Gastrocnemius medialis (tissue), 4 donors: Measurements from ENCODE around the gene NCSTN. TPM values are rescaled to one million over a fixed set of nuclear protein-coding genes. Genes with fewer than 3 reads are reported as not detected.

Source experiments
- ATAC-seq, 2 donors: fragments of 150-250 bp; one replicate each; pipeline ENCODE4 v1.9.1; 2016
- DNase-seq, 2 donors: peaks; one replicate each; pipeline ENCODE4 v3.0.0-alpha.2; 2019
- H3K27ac ChIP-seq, 4 donors: fragments of 200-600 bp; sonication (generic); 1 replicate in 1 of 4; 2 replicates in 3 of 4; pipeline ENCODE4 v1.5.1; 2016 to 2018; ENCODE audit warnings: mild to moderate bottlenecking in 2 of 4, moderate library complexity in 1 of 4
- H3K27me3 ChIP-seq, 3 donors: fragments of 200-600 bp; sonication (generic) in 2 of 3; 1 replicate in 1 of 3; 2 replicates in 2 of 3; pipeline versions ENCODE4 v1.5.1 to v1.6.0; 2016 to 2019; ENCODE audit warnings: mild to moderate bottlenecking in 1 of 3, moderate library complexity in 1 of 3
- H3K36me3 ChIP-seq, 2 donors: fragments of 200-600 bp; sonication (generic) in 1 of 2; one replicate each; pipeline ENCODE4 v1.5.1; 2017 to 2018
- H3K4me1 ChIP-seq, 2 donors: fragments of 200-600 bp; sonication (generic) in 1 of 2; one replicate each; pipeline ENCODE4 v1.5.1; 2016 to 2017; ENCODE audit warnings: mild to moderate bottlenecking in 2 of 2
- H3K4me3 ChIP-seq, 4 donors: fragments of 200-600 bp; sonication (generic) in 3 of 4; 1 replicate in 1 of 4; 2 replicates in 3 of 4; pipeline ENCODE4 v1.5.1; 2016 to 2019; ENCODE audit warnings: mild to moderate bottlenecking in 2 of 4
- H3K9me3 ChIP-seq, 3 donors: fragments of 200-600 bp; sonication (generic) in 2 of 3; 1 replicate in 1 of 3; 2 replicates in 2 of 3; pipeline ENCODE4 v1.5.1; 2016 to 2019
- POLR2A ChIP-seq, 2 donors: fragments of 450-650 bp; IDR thresholded peaks; one replicate each; pipeline ENCODE4 v1.6.1; 2017; ENCODE audit warnings: antibody characterized with exemption in 2 of 2, mild to moderate bottlenecking in 2 of 2, moderate library complexity in 2 of 2
- in situ Hi-C, 4 donors: fragments of 200-750 bp; cut with MboI; loops; one replicate each; pipeline versions ENCODE4 v1.15.0 to v1.8.0; 2017; ENCODE audit warnings: low sequenced_read_pairs in 4 of 4
- intact Hi-C: fragments of 100-400 bp; cut with DNase I; formaldehyde crosslinking; loops from one replicate; pipeline ENCODE4 v1.15.1; 2023; ENCODE audit warnings: low total_unique reads
- total RNA-seq, 4 donors: library from RNA; depleted of rRNA; stranded (reverse); fragments of >200 nt; gene quantifications; one replicate each; pipeline versions ENCODE4 v1.1.0 to v1.2.3, GENCODE V29; 2016
- TF ChIP-seq, protein P1 (sequence below), 5 experiments: fragments of 450-650 bp in 3 of 5; fragments of 200-600 bp in 2 of 5; sonication (generic) in 2 of 5; IDR thresholded peaks in 4 of 5; conservative IDR thresholded peaks in 1 of 5; 1 replicate in 4 of 5; 2 replicates in 1 of 5; pipeline ENCODE4 v1.5.1; 2016 to 2019; ENCODE audit warnings: antibody characterized with exemption in 5 of 5, mild to moderate bottlenecking in 3 of 5, moderate library complexity in 3 of 5

NCSTN gene
- total RNA-seq, 4 donors from 2014 or later: 29.2 to 59.3 (median 33.2) TPM

DNA sequence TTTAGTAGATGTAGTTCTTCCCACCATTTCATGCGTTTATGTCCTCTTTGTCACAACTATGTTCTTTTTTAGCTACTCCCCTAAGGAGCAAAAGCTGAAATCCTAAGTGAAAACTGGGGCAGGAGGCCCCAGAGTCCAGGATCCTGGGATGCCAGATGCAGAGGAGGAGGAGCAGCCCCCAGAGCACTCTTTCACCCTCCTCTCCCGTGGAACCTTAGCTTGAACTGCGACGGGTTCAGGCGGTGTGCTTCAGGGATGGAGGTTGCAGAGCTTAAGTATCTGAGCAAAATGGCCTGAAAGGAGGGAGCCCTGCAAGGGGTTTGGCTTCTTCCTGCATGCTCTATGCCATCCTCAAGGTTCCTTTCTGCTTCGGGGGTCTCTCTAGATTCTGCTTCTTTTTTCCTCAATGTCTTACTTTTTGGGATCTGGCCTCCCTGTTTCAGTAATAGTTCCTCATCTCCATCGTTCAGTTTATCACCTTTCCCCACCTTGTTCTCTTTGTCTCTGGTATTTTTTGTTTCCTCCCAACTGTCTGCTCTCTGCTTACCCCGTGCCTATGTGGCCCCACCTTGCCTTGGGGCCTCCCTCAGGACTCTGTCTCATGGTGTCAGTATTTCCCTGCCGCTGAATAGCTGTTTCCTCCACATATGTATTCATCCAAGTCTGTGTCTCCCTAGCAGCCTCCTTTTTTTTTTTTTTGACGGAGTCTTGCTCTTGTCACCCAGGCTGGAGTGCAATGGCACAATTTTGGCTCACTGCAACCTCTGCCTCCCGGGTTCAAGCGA, 21.0 kb downstream of the NCSTN start:
- no peak overlapping the region for H3K4me3 ChIP-seq
- in situ Hi-C loops: loop anchor here in 2 of 4 donors (25.0 kb wide), 1 partner anchor 277 kb away; the partner anchor contains the start of genes IGSF8 (in 2 of the 2) and KCNJ9 (in 2 of the 2)
- intact Hi-C loops: no loop called here
- H3K4me1 ChIP-seq: peaks cover 0 to 9% of the 10 kb centered on the region in 2 donors
- ATAC-seq: no peak
- no peak for DNase-seq
- H3K36me3 ChIP-seq: no peaks in the 10 kb centered on the region
- H3K9me3 ChIP-seq: no peaks in the 10 kb centered on the region
- TF ChIP-seq, protein P1, sequence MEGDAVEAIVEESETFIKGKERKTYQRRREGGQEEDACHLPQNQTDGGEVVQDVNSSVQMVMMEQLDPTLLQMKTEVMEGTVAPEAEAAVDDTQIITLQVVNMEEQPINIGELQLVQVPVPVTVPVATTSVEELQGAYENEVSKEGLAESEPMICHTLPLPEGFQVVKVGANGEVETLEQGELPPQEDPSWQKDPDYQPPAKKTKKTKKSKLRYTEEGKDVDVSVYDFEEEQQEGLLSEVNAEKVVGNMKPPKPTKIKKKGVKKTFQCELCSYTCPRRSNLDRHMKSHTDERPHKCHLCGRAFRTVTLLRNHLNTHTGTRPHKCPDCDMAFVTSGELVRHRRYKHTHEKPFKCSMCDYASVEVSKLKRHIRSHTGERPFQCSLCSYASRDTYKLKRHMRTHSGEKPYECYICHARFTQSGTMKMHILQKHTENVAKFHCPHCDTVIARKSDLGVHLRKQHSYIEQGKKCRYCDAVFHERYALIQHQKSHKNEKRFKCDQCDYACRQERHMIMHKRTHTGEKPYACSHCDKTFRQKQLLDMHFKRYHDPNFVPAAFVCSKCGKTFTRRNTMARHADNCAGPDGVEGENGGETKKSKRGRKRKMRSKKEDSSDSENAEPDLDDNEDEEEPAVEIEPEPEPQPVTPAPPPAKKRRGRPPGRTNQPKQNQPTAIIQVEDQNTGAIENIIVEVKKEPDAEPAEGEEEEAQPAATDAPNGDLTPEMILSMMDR (IDR thresholded peaks at IDR 0.05 in 4 of 5, conservative IDR thresholded peaks at IDR 0.05 in 1 of 5): no peak
- TF ChIP-seq POLR2A (IDR thresholded peaks at IDR 0.05): no peak
- H3K27ac ChIP-seq: no peak overlapping the region
- peaks cover 0 to 2% (median 0%) of the 10 kb centered on the region in 3 donors for H3K27me3 ChIP-seq

DNA sequence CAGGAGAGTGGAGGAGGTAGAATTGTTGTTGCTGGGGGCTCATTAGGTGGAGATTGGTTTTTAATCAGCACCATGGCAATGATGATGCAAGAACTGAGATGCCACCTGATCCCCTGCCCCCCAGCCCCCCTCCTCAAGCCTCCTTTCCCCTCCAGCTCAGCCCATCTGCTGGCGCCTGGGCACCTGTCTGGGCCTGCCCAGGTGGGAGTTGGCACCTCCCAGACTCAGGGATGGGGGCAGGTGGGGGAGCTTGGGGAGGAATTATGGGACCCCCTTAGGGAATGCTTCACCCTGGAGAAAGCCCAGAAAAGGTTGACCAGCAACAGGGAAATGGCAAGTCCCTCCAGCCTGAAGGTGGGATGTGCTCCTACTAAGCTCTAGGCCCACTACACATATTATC, 22.1 kb downstream of the NCSTN start:
- Histone ChIP-seq H3K4me3 (no peak overlapping the region), H3K4me1 (peaks cover 0 to under 1% of the 10 kb centered on the region in 2 donors), H3K27ac (no peak overlapping the region), H3K27me3 (peaks cover 0 to 2% (median 0%) of the 10 kb centered on the region in 3 donors), H3K9me3 (no peaks in the 10 kb centered on the region), H3K36me3 (no peaks in the 10 kb centered on the region)
- in situ Hi-C loops: loop anchor here in 2 of 4 donors (25.0 kb wide), 1 partner anchor 278 kb away; the partner anchor contains the start of genes IGSF8 (in 2 of the 2) and KCNJ9 (in 2 of the 2)
- intact Hi-C loops: no loop called here
- DNase-seq (no peak), ATAC-seq (no peak)
- TF ChIP-seq, protein P1 (IDR thresholded peaks at IDR 0.05 in 4 of 5, conservative IDR thresholded peaks at IDR 0.05 in 1 of 5): no peak
- no peak for TF ChIP-seq POLR2A (IDR thresholded peaks at IDR 0.05)

- in situ Hi-C loops: loop anchor here in 2 of 4 donors (25.0 kb wide), 1 partner anchor 280 kb away; the partner anchor contains the start of genes IGSF8 (in 2 of the 2) and KCNJ9 (in 2 of the 2)
- Histone ChIP-seq H3K36me3 (no peaks in the 10 kb centered on the region), H3K4me1 (no peaks in the 10 kb centered on the region), H3K9me3 (no peaks in the 10 kb centered on the region), H3K27me3 (peaks cover 0 to 2% (median 0%) of the 10 kb centered on the region in 3 donors), H3K4me3 (no peak within 1 kb of the TSS), H3K27ac (no peak within 1 kb of the TSS)
- no peak for DNase-seq
- intact Hi-C loops: no loop called here
- no peak for ATAC-seq
- TF ChIP-seq, protein P1 (IDR thresholded peaks at IDR 0.05 in 4 of 5, conservative IDR thresholded peaks at IDR 0.05 in 1 of 5): no peak
- TF ChIP-seq POLR2A (IDR thresholded peaks at IDR 0.05): no peak
Measured at GRCh38 chr1:160366731-160367515, 23.7 kb downstream of the NCSTN start, which contains the start of gene NHLH1. NHLH1 (plus strand) TSS chr1:160367071; CDS start chr1:160370732, 3,661 bp downstream.

DNA sequence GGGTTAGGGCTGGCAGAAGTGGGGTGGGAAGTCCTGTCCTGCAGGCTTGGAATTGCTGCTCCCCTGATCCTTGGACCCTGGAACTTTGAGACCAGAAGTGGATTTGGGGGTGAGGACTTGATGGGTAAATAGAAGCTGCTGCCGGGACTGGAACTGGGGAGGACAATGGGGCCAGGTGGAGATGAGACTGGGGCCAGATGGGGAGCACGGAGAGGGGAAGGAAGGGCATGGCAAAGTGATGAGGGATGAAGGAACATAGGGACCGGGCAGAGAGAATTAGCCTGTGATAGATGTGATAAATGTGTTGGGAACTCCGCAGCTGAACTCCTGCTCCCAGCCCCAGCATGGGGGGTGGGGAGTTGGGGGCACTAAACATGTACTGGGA, 24.3 kb downstream of the NCSTN start:
- in situ Hi-C loops (loop anchor here in 2 of 4 donors (25.0 kb wide), 1 partner anchor 280 kb away; the partner anchor contains the start of genes IGSF8 (in 2 of the 2) and KCNJ9 (in 2 of the 2)), intact Hi-C loops (no loop called here)
- no peak for ATAC-seq
- no peak for DNase-seq
- no peaks in the 10 kb centered on the region for H3K4me1 ChIP-seq
- no peak for TF ChIP-seq POLR2A (IDR thresholded peaks at IDR 0.05)
- TF ChIP-seq, protein P1 (IDR thresholded peaks at IDR 0.05 in 4 of 5, conservative IDR thresholded peaks at IDR 0.05 in 1 of 5): no peak
- H3K27ac ChIP-seq: no peak overlapping the region
- H3K4me3 ChIP-seq: no peak overlapping the region
- H3K27me3 ChIP-seq: peaks cover 0 to 2% (median 0%) of the 10 kb centered on the region in 3 donors
- H3K9me3 ChIP-seq: no peaks in the 10 kb centered on the region
- no peaks in the 10 kb centered on the region for H3K36me3 ChIP-seq
